Measurements from ENCODE around the gene PALB2. TPM values are rescaled to one million over a fixed set of nuclear protein-coding genes. Genes with fewer than 3 reads are reported as not detected.

The PALB2 gene
- total and polyA plus RNA-seq, 2 of the 13 experiments (the other 11 are each of a cell fraction or from before 2014, with no cell fraction given) = 12.1 to 40.9 TPM

GRCh38 chr16:23679274-23679985 lies 38.3 kb upstream of the PALB2 start (continued):
- TF ChIP-seq NR2F2 (IDR thresholded peaks at IDR 0.05; ENCODE audit: borderline replicate concordance, low read depth) (no peak), ZNF549 (CRISPR knock-in tag; IDR thresholded peaks at IDR 0.05) (no peak), CBX1 (IDR thresholded peaks at IDR 0.05; ENCODE audit: low read depth) (no peak), AHR (CRISPR knock-in tag; IDR thresholded peaks at IDR 0.05) (no peak), KLF13 (CRISPR knock-in tag; IDR thresholded peaks at IDR 0.05) (no peak), AKAP8 (CRISPR knock-in tag; IDR thresholded peaks at IDR 0.05) (0 out of 2 replicates have a peak, but pooled peaks have one; percentile 44), ZNF496 (CRISPR knock-in tag; IDR thresholded peaks at IDR 0.05; ENCODE audit: insufficient replicate concordance) (no peak), ZNF788 (CRISPR knock-in tag; IDR thresholded peaks at IDR 0.05; ENCODE audit: borderline replicate concordance) (no peak), ZBTB8A (CRISPR knock-in tag; IDR thresholded peaks at IDR 0.05; ENCODE audit: borderline replicate concordance, low read depth) (no peak), RORA (CRISPR knock-in tag; IDR thresholded peaks at IDR 0.05) (no peak), ARID4A (CRISPR knock-in tag; IDR thresholded peaks at IDR 0.05; ENCODE audit: borderline replicate concordance) (no peak), ZBTB7A (CRISPR knock-in tag; IDR thresholded peaks at IDR 0.05) (peak; percentile 18; the same call in 1 of the 2 replicates), ZBTB10 (CRISPR knock-in tag; IDR thresholded peaks at IDR 0.05; ENCODE audit: borderline replicate concordance) (peak; percentile 70; the same call in 1 of the 2 replicates), SMAD3 (CRISPR knock-in tag; IDR thresholded peaks at IDR 0.05) (no peak), HDAC6 (IDR thresholded peaks at IDR 0.05; ENCODE audit: low read depth, low read length) (no peak), ZBTB7B (CRISPR knock-in tag; IDR thresholded peaks at IDR 0.05) (0 out of 2 replicates have a peak, but pooled peaks have one; percentile 56), MEIS1 (CRISPR knock-in tag; IDR thresholded peaks at IDR 0.05; ENCODE audit: borderline replicate concordance) (no peak), ZNF546 (CRISPR knock-in tag; conservative IDR thresholded peaks at IDR 0.05) (no peak; the same call in 1 of the 2 replicates), HOXA7 (CRISPR knock-in tag; IDR thresholded peaks at IDR 0.05) (no peak), SMARCC2 (IDR thresholded peaks at IDR 0.05) (no peak), ZNF367 (CRISPR knock-in tag; IDR thresholded peaks at IDR 0.05; ENCODE audit: borderline replicate concordance) (no peak), MTERF4 (CRISPR knock-in tag; IDR thresholded peaks at IDR 0.05) (no peak), ZNF224 (CRISPR knock-in tag; IDR thresholded peaks at IDR 0.05) (no peak)

Data from HepG2 (cell line).